ENCODE results near the gene CCDC201.

CCDC201 gene

GRCh38 chr7:45911311-45911710 is 38.4 kb upstream of the CCDC201 start:
- Histone ChIP-seq H4K12ac (ENCODE audit: low read depth, low read length) (no peak overlapping the region), H3K4me2 (ENCODE audit: low read length) (no peak overlapping the region), H2BK12ac (ENCODE audit: low read length) (no peak overlapping the region), H3K27me3 (ENCODE audit: insufficient read depth, low read length) (no peaks in the 10 kb centered on the region), H3K14ac (ENCODE audit: low read length) (no peak overlapping the region), H3K23ac (ENCODE audit: low read length) (no peak overlapping the region), H4K91ac (ENCODE audit: low read depth, low read length) (no peak overlapping the region), H2BK120ac (ENCODE audit: insufficient read depth, low read length, poor library complexity) (no peak overlapping the region), H3K4me3 (ENCODE audit: low read depth, low read length) (no peak overlapping the region), H2AFZ (ENCODE audit: insufficient read depth, low read length, poor library complexity) (no peak overlapping the region), H3K18ac (ENCODE audit: low read length) (no peak overlapping the region), H3K79me2 (ENCODE audit: control insufficient read depth, insufficient read depth, low read length, poor library complexity) (no peaks in the 10 kb centered on the region), H4K8ac (ENCODE audit: low read depth, low read length) (no peak overlapping the region), H3K4ac (ENCODE audit: low read depth, low read length) (no peak overlapping the region), H3K9ac (ENCODE audit: low read length) (no peak overlapping the region), H3K9me3 (ENCODE audit: insufficient read depth, low read depth, low read length) (no peaks in the 10 kb centered on the region), H2AK5ac (ENCODE audit: low read length) (no peak overlapping the region), H3K79me1 (ENCODE audit: low read length) (no peaks in the 10 kb centered on the region), H2BK5ac (ENCODE audit: low read depth, low read length, poor library complexity) (no peak overlapping the region), H3K27ac (ENCODE audit: low read depth, low read length) (no peak overlapping the region), H3K36me3 (ENCODE audit: control insufficient read depth in 1 of 2, insufficient read depth in 2 of 2, low read length in 2 of 2) (peaks cover 33 to 46% of the 10 kb centered on the region in 2 experiments), H3K4me1 (ENCODE audit: control insufficient read depth in 1 of 2, insufficient read depth in 2 of 2, low read length in 2 of 2) (no peaks in the 10 kb centered on the region)
- no CpG with 5 or more reads among the region's 9 CpGs for WGBS (ENCODE audit: extremely low coverage, insufficient coverage, insufficient read length)
- DNase-seq = no peak

- Histone ChIP-seq H3K4ac (ENCODE audit: low read depth, low read length) (no peak overlapping the region), H2BK120ac (ENCODE audit: insufficient read depth, low read length, poor library complexity) (no peak overlapping the region), H2BK12ac (ENCODE audit: low read length) (no peak overlapping the region), H4K12ac (ENCODE audit: low read depth, low read length) (no peak overlapping the region), H3K23ac (ENCODE audit: low read length) (no peak overlapping the region), H4K91ac (ENCODE audit: low read depth, low read length) (no peak overlapping the region), H3K9me3 (ENCODE audit: insufficient read depth, low read depth, low read length) (no peaks in the 10 kb centered on the region), H3K4me3 (ENCODE audit: low read depth, low read length) (no peak overlapping the region), H2AFZ (ENCODE audit: insufficient read depth, low read length, poor library complexity) (no peak overlapping the region), H3K9ac (ENCODE audit: low read length) (no peak overlapping the region), H3K18ac (ENCODE audit: low read length) (no peak overlapping the region), H3K4me1 (ENCODE audit: control insufficient read depth in 1 of 2, insufficient read depth in 2 of 2, low read length in 2 of 2) (no peaks in the 10 kb centered on the region), H3K4me2 (ENCODE audit: low read length) (no peak overlapping the region), H4K8ac (ENCODE audit: low read depth, low read length) (no peak overlapping the region), H2AK5ac (ENCODE audit: low read length) (no peak overlapping the region), H3K79me2 (ENCODE audit: control insufficient read depth, insufficient read depth, low read length, poor library complexity) (no peaks in the 10 kb centered on the region), H3K14ac (ENCODE audit: low read length) (no peak overlapping the region), H2BK5ac (ENCODE audit: low read depth, low read length, poor library complexity) (no peak overlapping the region), H3K27me3 (ENCODE audit: insufficient read depth, low read length) (no peaks in the 10 kb centered on the region), H3K36me3 (ENCODE audit: control insufficient read depth in 1 of 2, insufficient read depth in 2 of 2, low read length in 2 of 2) (peaks cover 29 to 42% of the 10 kb centered on the region in 2 experiments), H3K79me1 (ENCODE audit: low read length) (no peaks in the 10 kb centered on the region), H3K27ac (ENCODE audit: low read depth, low read length) (no peak overlapping the region)
- DNase-seq = no peak
- WGBS (ENCODE audit: extremely low coverage, insufficient coverage, insufficient read length) = no CpG with 5 or more reads among the region's 3 CpGs
Measured at GRCh38 chr7:45910855-45911254, 38.0 kb upstream of the CCDC201 start.

GRCh38 chr7:45909561-45909960 is 36.7 kb upstream of the CCDC201 start:
- no peak overlapping the region for H2AK5ac ChIP-seq (ENCODE audit: low read length)
- H3K18ac ChIP-seq (ENCODE audit: low read length) = no peak overlapping the region
- H2BK5ac ChIP-seq (ENCODE audit: low read depth, low read length, poor library complexity) = no peak overlapping the region
- no peak overlapping the region for H2AFZ ChIP-seq (ENCODE audit: insufficient read depth, low read length, poor library complexity)
- H3K4me1 ChIP-seq (ENCODE audit: control insufficient read depth in 1 of 2, insufficient read depth in 2 of 2, low read length in 2 of 2) = no peaks in the 10 kb centered on the region
- H3K27ac ChIP-seq (ENCODE audit: low read depth, low read length) = no peak overlapping the region
- no peak overlapping the region for H4K12ac ChIP-seq (ENCODE audit: low read depth, low read length)
- H3K79me1 ChIP-seq (ENCODE audit: low read length) = no peaks in the 10 kb centered on the region
- H3K23ac ChIP-seq (ENCODE audit: low read length) = no peak overlapping the region
- peaks cover 18 to 30% of the 10 kb centered on the region in 2 experiments for H3K36me3 ChIP-seq (ENCODE audit: control insufficient read depth in 1 of 2, insufficient read depth in 2 of 2, low read length in 2 of 2)
- no peak overlapping the region for H3K9ac ChIP-seq (ENCODE audit: low read length)
- H3K14ac ChIP-seq (ENCODE audit: low read length) = no peak overlapping the region
- H3K79me2 ChIP-seq (ENCODE audit: control insufficient read depth, insufficient read depth, low read length, poor library complexity) = no peaks in the 10 kb centered on the region
- no peak overlapping the region for H3K4ac ChIP-seq (ENCODE audit: low read depth, low read length)
- H2BK12ac ChIP-seq (ENCODE audit: low read length) = no peak overlapping the region
- no peaks in the 10 kb centered on the region for H3K9me3 ChIP-seq (ENCODE audit: insufficient read depth, low read depth, low read length)
- no peak overlapping the region for H4K91ac ChIP-seq (ENCODE audit: low read depth, low read length)
- H2BK120ac ChIP-seq (ENCODE audit: insufficient read depth, low read length, poor library complexity) = no peak overlapping the region
- no peaks in the 10 kb centered on the region for H3K27me3 ChIP-seq (ENCODE audit: insufficient read depth, low read length)
- no peak overlapping the region for H3K4me3 ChIP-seq (ENCODE audit: low read depth, low read length)
- no peak for DNase-seq
- H3K4me2 ChIP-seq (ENCODE audit: low read length) = no peak overlapping the region
- H4K8ac ChIP-seq (ENCODE audit: low read depth, low read length) = no peak overlapping the region

GRCh38 chr7:45902820-45903219 is 29.9 kb upstream of the CCDC201 start:
- Histone ChIP-seq H3K4ac (ENCODE audit: low read depth, low read length) (no peak overlapping the region), H2AFZ (ENCODE audit: insufficient read depth, low read length, poor library complexity) (no peak overlapping the region), H3K23ac (ENCODE audit: low read length) (no peak overlapping the region), H3K79me2 (ENCODE audit: control insufficient read depth, insufficient read depth, low read length, poor library complexity) (no peaks in the 10 kb centered on the region), H3K36me3 (ENCODE audit: control insufficient read depth in 1 of 2, insufficient read depth in 2 of 2, low read length in 2 of 2) (no peaks in the 10 kb centered on the region), H2BK5ac (ENCODE audit: low read depth, low read length, poor library complexity) (no peak overlapping the region), H2BK12ac (ENCODE audit: low read length) (no peak overlapping the region), H3K4me3 (ENCODE audit: low read depth, low read length) (no peak overlapping the region), H3K27me3 (ENCODE audit: insufficient read depth, low read length) (no peaks in the 10 kb centered on the region), H3K9me3 (ENCODE audit: insufficient read depth, low read depth, low read length) (no peaks in the 10 kb centered on the region), H4K91ac (ENCODE audit: low read depth, low read length) (no peak overlapping the region), H2AK5ac (ENCODE audit: low read length) (no peak overlapping the region), H2BK120ac (ENCODE audit: insufficient read depth, low read length, poor library complexity) (no peak overlapping the region), H3K9ac (ENCODE audit: low read length) (no peak overlapping the region), H3K18ac (ENCODE audit: low read length) (no peak overlapping the region), H3K27ac (ENCODE audit: low read depth, low read length) (no peak overlapping the region), H3K79me1 (ENCODE audit: low read length) (no peaks in the 10 kb centered on the region), H4K12ac (ENCODE audit: low read depth, low read length) (no peak overlapping the region), H3K4me1 (ENCODE audit: control insufficient read depth in 1 of 2, insufficient read depth in 2 of 2, low read length in 2 of 2) (no peaks in the 10 kb centered on the region), H4K8ac (ENCODE audit: low read depth, low read length) (no peak overlapping the region), H3K4me2 (ENCODE audit: low read length) (no peak overlapping the region), H3K14ac (ENCODE audit: low read length) (no peak overlapping the region)
- WGBS (ENCODE audit: extremely low coverage, insufficient coverage, insufficient read length) = no CpG with 5 or more reads among the region's 1 CpG
- no peak for DNase-seq

All from trophoblast cell (in vitro differentiated cells and primary cell).